Activated CD8-positive, alpha-beta T cell treated with anti-CD3 and anti-CD28 coated beads for 36 hours (primary cell): ENCODE measurements around the gene PSD2. TPM values are rescaled to one million over a fixed set of nuclear protein-coding genes. Genes with fewer than 3 reads are reported as not detected.

ENCODE experiments used
- ATAC-seq: fragments of 200-7000 bp; cut with Tn5 transposase; one replicate; pipeline ENCODE4 v1.10.0; 2021; ENCODE audit warnings: mild to moderate bottlenecking, moderate library complexity
- CTCF ChIA-PET: fragments of 350-600 bp; sonication (Branson Sonifier 250); formaldehyde crosslinking; loops from one replicate; lab custom pipeline; 2021; ENCODE audit warnings: antibody characterized with exemption; lab: Charles Lee
- POLR2A ChIA-PET: fragments of 350-600 bp; sonication (Branson Sonifier 250); formaldehyde crosslinking; loops from one replicate; lab custom pipeline; 2021; ENCODE audit warnings: antibody characterized with exemption; lab: Charles Lee
- DNase-seq: peaks from one replicate; pipeline ENCODE4 v3.0.0-alpha.2; 2020
- H3K27ac Mint-ChIP-seq: one replicate; pipeline ENCODE4 v1.8.0; 2021; ENCODE audit warnings: mild to moderate bottlenecking, mixed read lengths
- H3K27me3 Mint-ChIP-seq: one replicate; pipeline ENCODE4 v1.8.0; 2021; ENCODE audit warnings: mixed read lengths
- H3K36me3 Mint-ChIP-seq: one replicate; pipeline ENCODE4 v1.8.0; 2021; ENCODE audit warnings: low read depth, mixed read lengths
- H3K4me1 Mint-ChIP-seq: one replicate; pipeline ENCODE4 v1.8.0; 2021; ENCODE audit warnings: low read depth, mixed read lengths
- H3K4me3 Mint-ChIP-seq: one replicate; pipeline ENCODE4 v1.8.0; 2021; ENCODE audit warnings: mild to moderate bottlenecking, moderate library complexity, mixed read lengths
- H3K9me3 Mint-ChIP-seq: one replicate; pipeline ENCODE4 v1.8.0; 2021; ENCODE audit warnings: mixed read lengths
- CTCF ChIP-seq: fragments of 200-600 bp; IDR thresholded peaks from one replicate; pipeline ENCODE4 v1.8.0; 2022; ENCODE audit warnings: antibody characterized with exemption, mild to moderate bottlenecking
- intact Hi-C: fragments of 100-400 bp; cut with micrococcal nuclease; formaldehyde crosslinking; loops from one replicate; pipeline ENCODE4 v1.10.0; 2022
- total RNA-seq, 2 experiments: library from RNA; stranded (reverse); gene quantifications; one replicate each; pipeline ENCODE4 v1.2.3, GENCODE V29; 2021

Gene PSD2
- total RNA-seq, 2 experiments from 2014 or later: 0.14 TPM; not detected in 1

- ATAC-seq: no peak
- H3K27ac Mint-ChIP-seq: no peak overlapping the region
- ChIA-PET POLR2A (no interaction called here), CTCF (interaction anchor here (0.9 kb wide), 1 partner anchor 20 kb away, joined by 3 read pairs; no protein-coding TSS in a partner anchor)
- peaks cover 2% of the 10 kb centered on the region for H3K27me3 Mint-ChIP-seq
- no peaks in the 10 kb centered on the region for H3K4me1 Mint-ChIP-seq
- no peaks in the 10 kb centered on the region for H3K36me3 Mint-ChIP-seq
- H3K4me3 Mint-ChIP-seq: no peak overlapping the region
- no peak for TF ChIP-seq CTCF
- no peak for DNase-seq
- H3K9me3 Mint-ChIP-seq: no peaks in the 10 kb centered on the region
- intact Hi-C loops: no loop called here
These were observed 87.4 kb downstream of the PSD2 start for GRCh38 chr5:139882961-139883539.

GRCh38 chr5:139884144-139884543 is 88.5 kb downstream of the PSD2 start:
- intact Hi-C loops: no loop called here
- no peaks in the 10 kb centered on the region for H3K9me3 Mint-ChIP-seq
- no peaks in the 10 kb centered on the region for H3K4me1 Mint-ChIP-seq
- no peak overlapping the region for H3K4me3 Mint-ChIP-seq
- no peak for DNase-seq
- no peak overlapping the region for H3K27ac Mint-ChIP-seq
- ChIA-PET CTCF (interaction anchor here (0.9 kb wide), 1 partner anchor 21 kb away, joined by 3 read pairs; no protein-coding TSS in a partner anchor), POLR2A (no interaction called here)
- no peak for TF ChIP-seq CTCF
- no peak for ATAC-seq
- H3K36me3 Mint-ChIP-seq: no peaks in the 10 kb centered on the region
- peaks cover 2% of the 10 kb centered on the region for H3K27me3 Mint-ChIP-seq

GRCh38 chr5:139884734-139885133 is 89.1 kb downstream of the PSD2 start:
- no peaks in the 10 kb centered on the region for H3K9me3 Mint-ChIP-seq
- ChIA-PET CTCF (no interaction called here), POLR2A (no interaction called here)
- intact Hi-C loops: no loop called here
- no peak for TF ChIP-seq CTCF
- H3K36me3 Mint-ChIP-seq: no peaks in the 10 kb centered on the region
- H3K4me1 Mint-ChIP-seq: no peaks in the 10 kb centered on the region
- H3K4me3 Mint-ChIP-seq: no peak overlapping the region
- ATAC-seq (no peak), DNase-seq (no peak)
- peaks cover 2% of the 10 kb centered on the region for H3K27me3 Mint-ChIP-seq
- H3K27ac Mint-ChIP-seq: no peak overlapping the region

GRCh38 chr5:139885172-139885856 is 89.7 kb downstream of the PSD2 start:
- POLR2A ChIA-PET: no interaction called here
- ATAC-seq (no peak), DNase-seq (no peak)
- H3K27ac Mint-ChIP-seq: no peak overlapping the region
- H3K4me1 Mint-ChIP-seq: no peaks in the 10 kb centered on the region
- no peak for TF ChIP-seq CTCF
- peaks cover 2% of the 10 kb centered on the region for H3K27me3 Mint-ChIP-seq
- CTCF ChIA-PET: interaction anchor here (0.6 kb wide), 1 partner anchor 84 kb away, joined by 3 read pairs; no protein-coding TSS in a partner anchor
- H3K36me3 Mint-ChIP-seq: no peaks in the 10 kb centered on the region
- intact Hi-C loops: no loop called here
- no peaks in the 10 kb centered on the region for H3K9me3 Mint-ChIP-seq
- no peak overlapping the region for H3K4me3 Mint-ChIP-seq

GRCh38 chr5:139885857-139886208 is 90.2 kb downstream of the PSD2 start:
- Mint-ChIP-seq H3K27ac (no peak overlapping the region), H3K27me3 (peaks cover 2% of the 10 kb centered on the region), H3K36me3 (no peaks in the 10 kb centered on the region), H3K4me3 (no peak overlapping the region), H3K9me3 (no peaks in the 10 kb centered on the region), H3K4me1 (no peaks in the 10 kb centered on the region)
- POLR2A ChIA-PET: no interaction called here
- TF ChIP-seq CTCF: no peak
- ATAC-seq (no peak), DNase-seq (no peak)
- CTCF ChIA-PET: interaction anchor here (0.6 to 2.2 kb wide), 2 partner anchors 83 kb away, joined by 3 to 7 read pairs; no protein-coding TSS in a partner anchor
- intact Hi-C loops: no loop called here
